Measurements from ENCODE around the gene PDE1C. TPM values are rescaled to one million over a fixed set of nuclear protein-coding genes. Genes with fewer than 3 reads are reported as not detected.

Gene PDE1C
- polyA plus RNA-seq, 1 of the 3 experiments (the other 2 are of a cell fraction): 4.6 TPM

- no peaks in the 10 kb centered on the region for H3K79me2 ChIP-seq (ENCODE audit: insufficient read depth)
- H3F3A ChIP-seq (replicated peaks; ENCODE audit: insufficient read depth): no peaks in the 10 kb centered on the region
- CTCF ChIA-PET: no interaction called here
Observed at GRCh38 chr7:32068411-32069101, 1.7 kb downstream of the PDE1C start.

More at GRCh38 chr7:32068411-32069101, 1.7 kb downstream of the PDE1C start:
- Histone ChIP-seq H3K4me1 (ENCODE audit: control insufficient read depth in 1 of 2, insufficient read depth in 2 of 2, low read depth in 1 of 2, low read length in 1 of 2) (no peaks in the 10 kb centered on the region; a peak in 2 of 4 replicates), H3K4me2 (peak overlapping the region; percentile 79), H3K36me3 (replicated peaks in 1 of 2; ENCODE audit: control insufficient read depth in 1 of 2, insufficient read depth in 2 of 2, low read length in 1 of 2) (no peaks in the 10 kb centered on the region), H4K20me1 (ENCODE audit: insufficient read depth) (no peaks in the 10 kb centered on the region), H3K27ac (ENCODE audit: low read depth in 2 of 2, low read length in 1 of 2) (peak overlapping the region in 1 of 2 experiments; percentile 22; a peak in 1 of 4 replicates), H3K27me3 (ENCODE audit: insufficient read depth) (peaks cover 58% of the 10 kb centered on the region; the same call in 1 of the 2 replicates), H3K9ac (no peak overlapping the region), H2AFZ (ENCODE audit: low read depth) (no peak overlapping the region), H3K9me2 (no peaks in the 10 kb centered on the region), H3K4me3 (ENCODE audit: low read depth in 2 of 2, low read length in 1 of 2) (peak overlapping the region; percentile 53 to 61; a peak in 2 of 4 replicates), H3K9me3 (no peaks in the 10 kb centered on the region)
- POLR2A ChIA-PET: no interaction called here
- no peak for DNase-seq
- TF ChIP-seq FOXJ3 (CRISPR knock-in tag; IDR thresholded peaks at IDR 0.05): no peak
- no peak for TF ChIP-seq USF1 (IDR thresholded peaks at IDR 0.05; ENCODE audit: borderline replicate concordance, low read depth)
- no peak for TF ChIP-seq CHD2 (IDR thresholded peaks at IDR 0.05; ENCODE audit: low read length, partially characterized antibody)
- no peak for TF ChIP-seq PBX3 (IDR thresholded peaks at IDR 0.05)
- TF ChIP-seq SIN3A (IDR thresholded peaks at IDR 0.05; ENCODE audit: borderline replicate concordance, low read depth, low read length): no peak
- no peak for TF ChIP-seq SMC3 (IDR thresholded peaks at IDR 0.05; ENCODE audit: low read depth, low read length)
- TF ChIP-seq CTCF (IDR thresholded peaks at IDR 0.05): no peak
- no peak for TF ChIP-seq RFX5 (IDR thresholded peaks at IDR 0.05; ENCODE audit: low read length)
- TF ChIP-seq EZH2phosphoT487 (IDR thresholded peaks at IDR 0.05; ENCODE audit: borderline replicate concordance, low read depth): no peak
- no peak for TF ChIP-seq ELF1 (IDR thresholded peaks at IDR 0.05)
- no peak for TF ChIP-seq TAF1 (IDR thresholded peaks at IDR 0.05; ENCODE audit: borderline replicate concordance, low read depth, low read length)
- no peak for TF ChIP-seq MXI1 (IDR thresholded peaks at IDR 0.05; ENCODE audit: low read depth, low read length)
- TF ChIP-seq YY1 (IDR thresholded peaks at IDR 0.05; ENCODE audit: low read depth): no peak
- TF ChIP-seq TCF12 (IDR thresholded peaks at IDR 0.05): no peak
- TF ChIP-seq TEAD4 (IDR thresholded peaks at IDR 0.05; ENCODE audit: borderline replicate concordance, insufficient read depth): no peak
- TF ChIP-seq POLR2AphosphoS5 (IDR thresholded peaks at IDR 0.05; ENCODE audit: low read depth, low read length): no peak
- no peak for TF ChIP-seq NRF1 (IDR thresholded peaks at IDR 0.05; ENCODE audit: low read depth, low read length)
- TF ChIP-seq RAD21 (IDR thresholded peaks at IDR 0.05; ENCODE audit: low read length): no peak
- TF ChIP-seq USF2 (IDR thresholded peaks at IDR 0.05; ENCODE audit: borderline replicate concordance, low read depth, low read length): no peak
- 17% methylated on average over 11 of the region's 11 CpGs for WGBS (ENCODE audit: low lambda C conversion rate)

Measured in SK-N-SH (cell line).